CD4-positive, alpha-beta T cell treated with Interleukin-17A for 1 hour (primary cell): Measurements from ENCODE around the gene KCNG1.
"Not testable (repeated sequence)": the region's sequence is repeated elsewhere in the genome, so short reads cannot be mapped to it uniquely, and the experiment has no call there.

Source experiments
- DNase-seq: peaks from one replicate; pipeline ENCODE4 v3.0.0-alpha.2; 2020

KCNG1 gene

GRCh38 chr20:50980851-50981713 is 41.8 kb downstream of the KCNG1 start:
- peak; percentile 61 for DNase-seq

- DNase-seq = no peak
These were observed 42.7 kb downstream of the KCNG1 start for GRCh38 chr20:50980071-50980681.

GRCh38 chr20:50978533-50978932 is 44.4 kb downstream of the KCNG1 start:
- not testable (repeated sequence) for DNase-seq

- no peak for DNase-seq
These were observed 45.6 kb downstream of the KCNG1 start for GRCh38 chr20:50977066-50978021.

GRCh38 chr20:50975701-50976330 is 47.1 kb downstream of the KCNG1 start:
- no peak for DNase-seq

- DNase-seq = no peak
These were observed 53.0 kb downstream of the KCNG1 start for GRCh38 chr20:50969912-50970311.

GRCh38 chr20:50969435-50969834 is 53.5 kb downstream of the KCNG1 start:
- DNase-seq = no peak

GRCh38 chr20:50968289-50968688 is 54.6 kb downstream of the KCNG1 start:
- no peak for DNase-seq

- no peak for DNase-seq
These were observed 55.3 kb downstream of the KCNG1 start for GRCh38 chr20:50967586-50967985.

GRCh38 chr20:50959543-50960126 is 63.3 kb downstream of the KCNG1 start:
- DNase-seq = no peak

GRCh38 chr20:50958615-50959542 is 64.0 kb downstream of the KCNG1 start, which contains the start of gene MOCS3:
MOCS3 (plus strand) TSS chr20:50958818; CDS start chr20:50958843, 25 bp downstream.
- DNase-seq = peak; percentile 92

GRCh38 chr20:50957798-50958614 is 64.9 kb downstream of the KCNG1 start, which contains the start of gene DPM1:
DPM1 (minus strand) TSS chr20:50958532; CDS start chr20:50958523, 9 bp downstream.
- peak; percentile 34 for DNase-seq

- no peak for DNase-seq
These were observed 65.6 kb downstream of the KCNG1 start for GRCh38 chr20:50957276-50957675.

GRCh38 chr20:50953821-50954220 is 69.1 kb downstream of the KCNG1 start:
- no peak for DNase-seq
